IMR-90 (cell line): ENCODE data around the gene NIBAN1. TPM values are rescaled to one million over a fixed set of nuclear protein-coding genes. Genes with fewer than 3 reads are reported as not detected.
A peak's percentile ranks its signal among the peaks of the same experiment; 100 is the strongest.

ENCODE experiments used
- ATAC-seq: fragments of 200-7000 bp; cut with Tn5 transposase; 2 replicates; pipeline ENCODE4 v1.9.1; 2020; ENCODE audit warnings: low read depth, mild to moderate bottlenecking, moderate library complexity
- BruUV-seq: library from RNA; stranded (reverse); fragments of 400-500 nt; replicated peaks from 2 replicates; lab custom pipeline; 2021; lab: Mats Ljungman, UMichigan
- CTCF ChIA-PET: fragments of 300-600 bp; formaldehyde crosslinking; extraction: SDS; loops from one replicate; lab custom pipeline; 2021; ENCODE audit warnings: antibody characterized with exemption; lab: Yijun Ruan, JAX
- POLR2A ChIA-PET: fragments of 300-600 bp; sonication (Branson Sonifier 250); formaldehyde crosslinking; loops from one replicate; lab custom pipeline; 2022; ENCODE audit warnings: antibody characterized with exemption; ENCODE audit not compliant: unreplicated experiment; lab: Charles Lee
- DNase-seq: peaks from one replicate; pipeline ENCODE4 v3.0.0; 2013
- H2AFZ ChIP-seq: replicated peaks from 2 replicates; pipeline ENCODE3; 2013; ENCODE audit warnings: low read length, mild to moderate bottlenecking; ENCODE audit not compliant: poor library complexity
- H2AK5ac ChIP-seq: 2 replicates; pipeline ENCODE4 v1.6.1; 2013; ENCODE audit warnings: low read depth, low read length, inconsistent platforms
- H2AK9ac ChIP-seq: replicated peaks from 2 replicates; pipeline ENCODE3; 2013; ENCODE audit warnings: mild to moderate bottlenecking, low read depth, low read length, moderate library complexity; ENCODE audit not compliant: poor library complexity
- H2BK120ac ChIP-seq: 2 replicates; pipeline ENCODE4 v1.6.1; 2013; ENCODE audit warnings: low read depth, low read length, inconsistent platforms
- H2BK15ac ChIP-seq: 3 replicates; pipeline ENCODE4 v1.6.1; 2013; ENCODE audit warnings: low read depth, low read length, inconsistent platforms
- H2BK20ac ChIP-seq: 2 replicates; pipeline ENCODE4 v1.6.1; 2013; ENCODE audit warnings: low read depth, mild to moderate bottlenecking, inconsistent platforms, low read length, moderate library complexity
- H2BK5ac ChIP-seq: 2 replicates; pipeline ENCODE4 v1.6.1; 2013; ENCODE audit warnings: mild to moderate bottlenecking, low read depth, low read length, inconsistent platforms; ENCODE audit not compliant: poor library complexity, severe bottlenecking
- H3K14ac ChIP-seq: replicated peaks from 2 replicates; pipeline ENCODE4 v1.6.1; 2013; ENCODE audit warnings: low read depth, low read length, inconsistent platforms
- H3K18ac ChIP-seq: 2 replicates; pipeline ENCODE4 v1.6.1; 2013; ENCODE audit warnings: low read depth, low read length, control low read depth
- H3K23ac ChIP-seq: 2 replicates; pipeline ENCODE4 v1.6.1; 2013; ENCODE audit warnings: low read depth, low read length, inconsistent platforms
- H3K27ac ChIP-seq: 2 replicates; pipeline ENCODE4 v1.5.1; 2013; ENCODE audit warnings: mild to moderate bottlenecking, control low read depth, low read length; ENCODE audit not compliant: insufficient read depth
- H3K27me3 ChIP-seq: 2 replicates; pipeline ENCODE4 v1.6.1; 2013; ENCODE audit warnings: low read length; ENCODE audit not compliant: control insufficient read depth, insufficient read depth
- H3K36me3 ChIP-seq: 2 replicates; pipeline ENCODE4 v1.6.1; 2013; ENCODE audit warnings: low read length, mixed read lengths; ENCODE audit not compliant: control insufficient read depth, insufficient read depth
- H3K4ac ChIP-seq: 2 replicates; pipeline ENCODE4 v1.6.1; 2013; ENCODE audit warnings: low read depth, low read length, inconsistent platforms
- H3K4me1 ChIP-seq: 2 replicates; pipeline ENCODE4 v1.6.1; 2013; ENCODE audit warnings: low read length, mixed read lengths; ENCODE audit not compliant: control insufficient read depth, insufficient read depth
- H3K4me2 ChIP-seq: 2 replicates; pipeline ENCODE4 v1.6.1; 2013; ENCODE audit warnings: low read depth, mild to moderate bottlenecking, control low read depth, low read length, moderate library complexity
- H3K4me3 ChIP-seq: 2 replicates; pipeline ENCODE4 v1.5.1; 2013; ENCODE audit warnings: low read depth, mild to moderate bottlenecking, control low read depth, low read length, moderate library complexity; ENCODE audit not compliant: insufficient read depth
- H3K56ac ChIP-seq: 2 replicates; pipeline ENCODE4 v1.6.1; 2013; ENCODE audit warnings: low read length, inconsistent platforms; ENCODE audit not compliant: insufficient read depth; ENCODE audit errors: extremely low read depth
- H3K79me1 ChIP-seq, 2 experiments: 2 replicates each; pipeline ENCODE4 v1.6.1; 2013; ENCODE audit warnings: low read length in 2 of 2, inconsistent platforms in 1 of 2, low read depth in 1 of 2
- H3K9ac ChIP-seq: 2 replicates; pipeline ENCODE4 v1.6.1; 2013; ENCODE audit warnings: low read depth, low read length, control low read depth
- H3K9me1 ChIP-seq: 2 replicates; pipeline ENCODE4 v1.6.1; 2013; ENCODE audit warnings: low read length, inconsistent platforms; ENCODE audit not compliant: insufficient read depth
- H3K9me3 ChIP-seq: 2 replicates; pipeline ENCODE4 v1.6.1; 2013; ENCODE audit warnings: low read length; ENCODE audit not compliant: control insufficient read depth, insufficient read depth
- H4K20me1 ChIP-seq: 2 replicates; pipeline ENCODE4 v1.6.1; 2013; ENCODE audit warnings: low read length, inconsistent platforms; ENCODE audit not compliant: insufficient read depth
- H4K5ac ChIP-seq: 2 replicates; pipeline ENCODE4 v1.6.1; 2013; ENCODE audit warnings: mild to moderate bottlenecking, low read depth, low read length, control low read depth
- H4K8ac ChIP-seq, 2 experiments: 2 replicates each; pipeline ENCODE4 v1.6.1; 2013; ENCODE audit warnings: low read depth in 2 of 2, low read length in 2 of 2, control low read depth in 1 of 2, inconsistent platforms in 1 of 2
- H4K91ac ChIP-seq: 2 replicates; pipeline ENCODE4 v1.6.1; 2013; ENCODE audit warnings: low read depth, low read length, inconsistent platforms; ENCODE audit not compliant: insufficient read depth
- CHD1 ChIP-seq: IDR thresholded peaks from 2 replicates; pipeline ENCODE4 v1.6.1; 2012; ENCODE audit warnings: low read depth, low read length, improper control_type of control experiment
- MXI1 ChIP-seq: IDR thresholded peaks from 2 replicates; pipeline ENCODE4 v1.6.1; 2012; ENCODE audit warnings: low read depth, mild to moderate bottlenecking, low read length, moderate library complexity, borderline replicate concordance
- SMC3 ChIP-seq: fragments of 150-350 bp; IDR thresholded peaks from 2 replicates; pipeline ENCODE4 v1.6.1; 2016; ENCODE audit warnings: low read depth, mild to moderate bottlenecking, antibody characterized with exemption, low read length, moderate library complexity
- WGBS, 2 experiments: methylation state at CpG; one replicate each; pipeline versions ENCODE4 v1.1.5 to v1.1.7; 2013; ENCODE audit warnings: missing lambda C conversion rate in 2 of 2; ENCODE audit not compliant: insufficient read length in 1 of 2; ENCODE audit errors: extremely low coverage in 2 of 2; 5-methylcytosine and 5-hydroxymethylcytosine counted together
- dilution Hi-C: fragments of 300-500 bp; cut with HindIII; formaldehyde crosslinking; loops from one replicate; pipeline ENCODE4 v1.14.3; 2018; ENCODE audit warnings: low sequenced_read_pairs; ENCODE audit not compliant: unreplicated experiment
- in situ Hi-C: fragments of 300-500 bp; cut with MboI; formaldehyde crosslinking; loops from 3 replicates; pipeline ENCODE4 v1.14.3; 2019; ENCODE audit warnings: low sequenced_read_pairs, inconsistent platforms, mixed read lengths
- intact Hi-C: fragments of 100-400 bp; cut with micrococcal nuclease; formaldehyde crosslinking; loops from 2 replicates; pipeline ENCODE4 v1.10.0; 2022
- polyA plus RNA-seq, 3 experiments: library from polyadenylated mRNA; depleted of rRNA; stranded (reverse); fragments of >200 nt; gene quantifications; 2 replicates each; pipeline ENCODE4 v1.2.3, GENCODE V29; 2012; ENCODE audit warnings: low replicate concordance in 1 of 3
- total RNA-seq: library from RNA; depleted of rRNA; stranded (reverse); fragments of >200 nt; gene quantifications from 2 replicates; pipeline ENCODE4 v1.2.3, GENCODE V29; 2012
- TF ChIP-seq, protein P1 (sequence below): conservative IDR thresholded peaks from 2 replicates; pipeline ENCODE4 v1.5.1; 2012; ENCODE audit warnings: mild to moderate bottlenecking, low read depth, low read length, improper control_type of control experiment

The NIBAN1 gene
- total and polyA plus RNA-seq, 2 of the 4 experiments (the other 2 are of a cell fraction), result 4.0 to 10.0 TPM

DNA sequence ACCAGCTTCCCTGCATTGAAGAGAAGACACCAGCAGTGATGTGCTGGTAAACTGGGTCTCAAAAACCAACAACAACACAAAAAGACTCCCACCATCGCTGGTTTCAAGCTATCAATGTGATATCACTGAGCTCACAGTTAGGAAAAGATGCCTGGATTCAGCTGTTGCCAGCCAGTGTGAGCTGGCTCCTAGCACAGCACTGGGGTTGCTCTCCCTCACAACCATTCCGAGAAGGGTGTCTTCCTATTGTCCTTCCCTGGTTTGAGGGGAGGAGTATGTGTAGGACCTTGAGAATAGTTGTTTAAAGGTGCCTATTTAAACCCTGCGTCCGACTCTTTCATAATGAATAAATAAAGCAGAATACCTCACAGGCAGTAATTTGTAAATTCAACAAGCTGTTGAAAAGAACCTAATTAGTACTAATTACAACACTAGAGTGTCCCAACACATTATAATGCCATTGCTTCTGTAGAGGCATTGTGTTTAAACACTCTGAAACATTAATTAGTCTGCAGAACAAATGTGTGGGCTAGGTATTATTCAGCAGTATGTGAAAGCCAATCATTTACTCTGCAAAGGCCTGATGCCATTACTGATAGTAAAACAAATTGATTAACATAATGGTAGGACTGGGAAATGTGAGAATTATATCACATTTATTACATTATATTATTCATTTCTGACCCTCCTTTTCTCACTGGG lies 17.2 kb downstream of the NIBAN1 start (continued):
- TF ChIP-seq MXI1, result no peak

DNA sequence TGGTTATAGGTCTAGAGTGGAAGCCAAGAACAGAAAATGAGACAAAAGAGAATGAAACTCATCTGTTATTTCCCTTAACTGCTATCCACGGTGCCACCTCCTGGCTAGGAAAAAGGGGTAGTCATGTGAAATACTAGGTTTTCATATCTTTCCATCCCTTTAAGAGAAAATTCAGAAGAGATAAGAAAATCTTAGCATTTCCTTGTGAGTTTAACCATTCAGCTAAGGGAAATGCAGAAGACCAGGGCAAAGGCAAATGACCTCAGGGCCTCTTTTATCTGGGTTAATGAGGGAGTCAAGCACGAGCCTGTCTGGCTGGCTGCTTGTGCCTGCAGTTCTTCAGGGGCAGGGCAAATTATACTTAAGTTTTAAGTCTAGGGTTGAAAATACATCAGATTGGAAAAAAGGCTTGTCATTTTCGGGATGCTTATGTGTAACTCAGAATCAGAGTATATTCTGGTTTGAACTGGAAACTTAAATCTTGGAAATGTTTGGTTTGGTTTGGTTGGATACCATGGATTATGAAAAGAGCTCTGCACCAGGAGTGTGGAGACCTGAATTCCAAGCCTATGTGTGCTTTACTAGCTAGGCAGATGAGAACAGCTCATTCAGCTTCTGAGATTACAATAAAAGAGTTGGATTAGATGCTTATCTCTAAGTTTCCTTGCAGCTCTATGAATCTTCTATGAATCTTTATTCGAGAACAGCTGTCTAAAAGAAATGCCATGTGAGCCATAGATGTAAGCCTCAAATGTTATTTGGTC lies 19.9 kb downstream of the NIBAN1 start:
- ATAC-seq (peak; percentile 16; the same call in 1 of the 2 replicates), DNase-seq (no peak)
- BruUV-seq, result no TSS peak
- CTCF ChIA-PET, result no interaction called here
- no peaks in the 10 kb centered on the region for H3K9me3 ChIP-seq
- TF ChIP-seq, protein P1, sequence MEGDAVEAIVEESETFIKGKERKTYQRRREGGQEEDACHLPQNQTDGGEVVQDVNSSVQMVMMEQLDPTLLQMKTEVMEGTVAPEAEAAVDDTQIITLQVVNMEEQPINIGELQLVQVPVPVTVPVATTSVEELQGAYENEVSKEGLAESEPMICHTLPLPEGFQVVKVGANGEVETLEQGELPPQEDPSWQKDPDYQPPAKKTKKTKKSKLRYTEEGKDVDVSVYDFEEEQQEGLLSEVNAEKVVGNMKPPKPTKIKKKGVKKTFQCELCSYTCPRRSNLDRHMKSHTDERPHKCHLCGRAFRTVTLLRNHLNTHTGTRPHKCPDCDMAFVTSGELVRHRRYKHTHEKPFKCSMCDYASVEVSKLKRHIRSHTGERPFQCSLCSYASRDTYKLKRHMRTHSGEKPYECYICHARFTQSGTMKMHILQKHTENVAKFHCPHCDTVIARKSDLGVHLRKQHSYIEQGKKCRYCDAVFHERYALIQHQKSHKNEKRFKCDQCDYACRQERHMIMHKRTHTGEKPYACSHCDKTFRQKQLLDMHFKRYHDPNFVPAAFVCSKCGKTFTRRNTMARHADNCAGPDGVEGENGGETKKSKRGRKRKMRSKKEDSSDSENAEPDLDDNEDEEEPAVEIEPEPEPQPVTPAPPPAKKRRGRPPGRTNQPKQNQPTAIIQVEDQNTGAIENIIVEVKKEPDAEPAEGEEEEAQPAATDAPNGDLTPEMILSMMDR, result peak; percentile 21; the same call in 1 of the 2 replicates
- no peak for TF ChIP-seq CHD1
- TF ChIP-seq SMC3, result no peak
- no peak overlapping the region for H2BK5ac ChIP-seq
- H3K36me3 ChIP-seq, result no peaks in the 10 kb centered on the region; the same call in 1 of the 2 replicates
- H3K27me3 ChIP-seq, result no peaks in the 10 kb centered on the region
- H3K4ac ChIP-seq, result no peak overlapping the region; the same call in 1 of the 2 replicates
- no peak overlapping the region for H2BK20ac ChIP-seq
- H3K18ac ChIP-seq, result no peak overlapping the region
- no peak overlapping the region for H2BK15ac ChIP-seq
- H3K9ac ChIP-seq, result peak overlapping the region; percentile 33; the same call in 1 of the 2 replicates
- WGBS, 2 experiments, result 40% methylated on average over 1 of the region's 4 CpGs; no CpG with 5 or more reads in 1 of the 2 experiments
- H3K4me2 ChIP-seq, result peak overlapping the region; percentile 67
- peaks cover 4% of the 10 kb centered on the region for H3K4me1 ChIP-seq
- peak overlapping the region; percentile 1; the same call in 1 of the 2 replicates for H2BK120ac ChIP-seq
- H3K79me1 ChIP-seq, result peaks cover 11 to 46% of the 10 kb centered on the region in 2 experiments
- intact Hi-C loops (no loop called here), in situ Hi-C loops (no loop called here), dilution Hi-C loops (no loop called here)
- no peak overlapping the region for H2AK5ac ChIP-seq
- POLR2A ChIA-PET, result no interaction called here
- H3K23ac ChIP-seq, result peak overlapping the region; percentile 55; the same call in 1 of the 2 replicates
- no peak overlapping the region for H4K91ac ChIP-seq
- H4K5ac ChIP-seq, result no peak overlapping the region
- H3K4me3 ChIP-seq, result no peak overlapping the region
- peak overlapping the region; percentile 6; the same call in 1 of the 2 replicates for H3K27ac ChIP-seq
- H3K9me1 ChIP-seq, result peaks cover 10% of the 10 kb centered on the region
- no peak overlapping the region for H2AK9ac ChIP-seq
- H2AFZ ChIP-seq, result no peak overlapping the region
- 0 out of 2 replicates have a peak overlapping the region, but pooled peaks have one; percentile 1 for H3K14ac ChIP-seq
- peak overlapping the region in 1 of 2 experiments; percentile 3; a peak in 1 of 4 replicates for H4K8ac ChIP-seq
- no peak overlapping the region for H3K56ac ChIP-seq
- H4K20me1 ChIP-seq, result peaks cover 4% of the 10 kb centered on the region; the same call in 1 of the 2 replicates
